Activated T-helper 1 cell treated with anti-CD3 and anti-CD28 coated beads, Interleukin-2, amount 50 U/mL, for 16 hours (primary cell): Measurements from ENCODE around the gene ATP2B3.
A peak's percentile ranks its signal among the peaks of the same experiment; 100 is the strongest.

Source experiments
- DNase-seq, 2 donors: peaks; one replicate each; pipeline ENCODE4 v3.0.0-alpha.2; 2020; ENCODE audit warnings: low read depth in 1 of 2, low spot score in 1 of 2

The ATP2B3 gene

GRCh38 chrX:153564047-153564606 lies 46.7 kb downstream of the ATP2B3 start:
- DNase-seq = no peak

GRCh38 chrX:153565996-153566580 lies 48.6 kb downstream of the ATP2B3 start:
- DNase-seq = no peak

- no peak for DNase-seq
Observed at GRCh38 chrX:153568451-153569011, 51.1 kb downstream of the ATP2B3 start.

- DNase-seq = no peak
Observed at GRCh38 chrX:153569475-153569874, 52.0 kb downstream of the ATP2B3 start.

- no peak for DNase-seq
Observed at GRCh38 chrX:153571534-153571908, 54.1 kb downstream of the ATP2B3 start.

- DNase-seq = no peak
Observed at GRCh38 chrX:153572601-153573000, 55.2 kb downstream of the ATP2B3 start.

- no peak for DNase-seq
Observed at GRCh38 chrX:153573984-153574383, 56.5 kb downstream of the ATP2B3 start.

- DNase-seq = no peak
Observed at GRCh38 chrX:153576239-153576870, 58.9 kb downstream of the ATP2B3 start.

- no peak for DNase-seq
Observed at GRCh38 chrX:153576961-153577360, 59.5 kb downstream of the ATP2B3 start.

GRCh38 chrX:153578200-153578835 lies 60.9 kb downstream of the ATP2B3 start:
- no peak for DNase-seq

- DNase-seq = no peak
Observed at GRCh38 chrX:153578889-153579288, 61.4 kb downstream of the ATP2B3 start.

- no peak for DNase-seq
Observed at GRCh38 chrX:153580700-153581386, 63.4 kb downstream of the ATP2B3 start.

GRCh38 chrX:153582896-153583295 lies 65.5 kb downstream of the ATP2B3 start:
- DNase-seq = peak; percentile 29 to 44

- DNase-seq = no peak
Observed at GRCh38 chrX:153583433-153583832, 66.0 kb downstream of the ATP2B3 start.

- DNase-seq = no peak
Observed at GRCh38 chrX:153585827-153586226, 68.4 kb downstream of the ATP2B3 start.

GRCh38 chrX:153587342-153587741 lies 69.9 kb downstream of the ATP2B3 start:
- DNase-seq = no peak

GRCh38 chrX:153588021-153588781 lies 70.8 kb downstream of the ATP2B3 start:
- no peak for DNase-seq

GRCh38 chrX:153588782-153589446 lies 71.5 kb downstream of the ATP2B3 start:
- no peak for DNase-seq

GRCh38 chrX:153590961-153591956 lies 73.8 kb downstream of the ATP2B3 start:
- DNase-seq = no peak
